HepG2 (cell line): ENCODE results near the gene LILRB2. TPM values are rescaled to one million over a fixed set of nuclear protein-coding genes. Genes with fewer than 3 reads are reported as not detected.

Experiments used
- CBX5 ChIP-seq: sonication (generic); formaldehyde crosslinking; IDR thresholded peaks from 2 replicates; pipeline ENCODE4 v1.4.0; 2020; ENCODE audit warnings: missing genetic modification reagents, borderline replicate concordance
- CSRNP1 ChIP-seq: sonication (generic); formaldehyde crosslinking; IDR thresholded peaks from 2 replicates; pipeline ENCODE4 v1.8.1; 2023; ENCODE audit warnings: mild to moderate bottlenecking, missing genetic modification reagents
- HDAC2 ChIP-seq: sonication (generic); formaldehyde crosslinking; IDR thresholded peaks from 2 replicates; pipeline ENCODE4 v1.4.0; 2020; ENCODE audit warnings: missing genetic modification reagents
- MIER2 ChIP-seq: IDR thresholded peaks from 2 replicates; pipeline ENCODE4 v1.6.1; 2016; ENCODE audit warnings: missing biosample characterization, missing genetic modification reagents
- PITX1 ChIP-seq: sonication (generic); formaldehyde crosslinking; IDR thresholded peaks from 2 replicates; pipeline ENCODE4 v1.5.1; 2020; ENCODE audit warnings: mild to moderate bottlenecking, missing genetic modification reagents
- RCOR2 ChIP-seq: IDR thresholded peaks from 2 replicates; pipeline ENCODE4 v1.6.1; 2016; ENCODE audit warnings: missing biosample characterization, missing genetic modification reagents
- REPIN1 ChIP-seq: sonication (generic); formaldehyde crosslinking; IDR thresholded peaks from 2 replicates; pipeline ENCODE4 v1.8.0; 2022; ENCODE audit warnings: missing genetic modification reagents, low read depth, mild to moderate bottlenecking, borderline replicate concordance
- RFX5 ChIP-seq: IDR thresholded peaks from 2 replicates; pipeline ENCODE4 v1.6.1; 2011; ENCODE audit warnings: low read depth, low read length, improper control_type of control experiment
- SRSF4 ChIP-seq: fragments of 200-400 bp; formaldehyde crosslinking; IDR thresholded peaks from one replicate; pipeline ENCODE4 v1.6.1; 2018; ENCODE audit warnings: mild to moderate bottlenecking, low read depth, low read length, moderate library complexity; ENCODE audit not compliant: poor library complexity, severe bottlenecking
- TP53 ChIP-seq: sonication (generic); formaldehyde crosslinking; conservative IDR thresholded peaks from 2 replicates; pipeline ENCODE4 v1.4.0; 2020; ENCODE audit warnings: missing genetic modification reagents
- ZBTB40 ChIP-seq, 2 experiments: fragments of 450-650 bp in 1 of 2; sonication (generic) in 1 of 2; formaldehyde crosslinking in 1 of 2; IDR thresholded peaks; 2 replicates each; pipeline versions ENCODE4 v1.6.1 to v1.8.0; 2016 to 2022; ENCODE audit warnings: antibody characterized with exemption in 1 of 2, mild to moderate bottlenecking in 1 of 2, missing genetic modification reagents in 1 of 2
- ZBTB8A ChIP-seq: sonication (generic); formaldehyde crosslinking; IDR thresholded peaks from 2 replicates; pipeline ENCODE4 v1.4.0; 2020; ENCODE audit warnings: mild to moderate bottlenecking, low read depth, missing genetic modification reagents, borderline replicate concordance
- ZC3H13 ChIP-seq: sonication (generic); formaldehyde crosslinking; IDR thresholded peaks from 2 replicates; pipeline ENCODE4 v1.8.1; 2023; ENCODE audit warnings: mild to moderate bottlenecking, missing genetic modification reagents, moderate library complexity
- ZKSCAN5 ChIP-seq: sonication (generic); formaldehyde crosslinking; IDR thresholded peaks from 2 replicates; pipeline ENCODE4 v1.5.1; 2020; ENCODE audit warnings: mild to moderate bottlenecking, missing genetic modification reagents
- ZMYM2 ChIP-seq: sonication (generic); formaldehyde crosslinking; IDR thresholded peaks from 2 replicates; pipeline ENCODE4 v1.8.0; 2022; ENCODE audit warnings: mild to moderate bottlenecking, missing genetic modification reagents
- ZNF367 ChIP-seq: sonication (generic); formaldehyde crosslinking; IDR thresholded peaks from 2 replicates; pipeline ENCODE4 v1.4.0; 2020; ENCODE audit warnings: missing genetic modification reagents, borderline replicate concordance
- ZNF629 ChIP-seq: sonication (generic); formaldehyde crosslinking; conservative IDR thresholded peaks from 2 replicates; pipeline ENCODE4 v1.5.0; 2020; ENCODE audit warnings: missing genetic modification reagents
- ZNF709 ChIP-seq: sonication (generic); formaldehyde crosslinking; IDR thresholded peaks from 2 replicates; pipeline ENCODE4 v1.5.0; 2020; ENCODE audit warnings: mild to moderate bottlenecking, missing genetic modification reagents
- ZNF749 ChIP-seq: sonication (generic); formaldehyde crosslinking; IDR thresholded peaks from 2 replicates; pipeline ENCODE4 v1.8.0; 2022; ENCODE audit warnings: mild to moderate bottlenecking, missing genetic modification reagents, moderate library complexity, borderline replicate concordance
- polyA plus RNA-seq, 8 experiments: library from polyadenylated mRNA; depleted of rRNA in 3 of 8; stranded (reverse) in 7 of 8; unstranded in 1 of 8; fragments of >200 nt; fragmentation: Illumina TruSeq in 4 of 8; extraction: Trizol in 4 of 8; gene quantifications; 2 replicates each; pipeline versions ENCODE4 v1.2.1 to v1.2.3, GENCODE V29; 2011 to 2016; ENCODE audit warnings: low read depth in 4 of 8, missing spikeins in 1 of 8, mixed read lengths in 1 of 8; ENCODE audit not compliant: insufficient read depth in 1 of 8
- total RNA-seq, 5 experiments: library from RNA; depleted of rRNA; stranded (reverse); fragments of >200 nt; fragmentation: Illumina TruSeq; extraction: Trizol; gene quantifications; 2 replicates each; pipeline ENCODE4 v1.2.3, GENCODE V29; 2016; ENCODE audit warnings: low read depth in 1 of 5

LILRB2 gene
- total and polyA plus RNA-seq, 2 of the 13 experiments (the other 11 are each of a cell fraction or from before 2014, with no cell fraction given) = not detected

GRCh38 chr19:54231077-54231931, 49.6 kb downstream of the LILRB2 start (continued):
- TF ChIP-seq CSRNP1 (CRISPR knock-in tag) (no peak), RCOR2 (no peak), TP53 (CRISPR knock-in tag) (no peak), ZMYM2 (CRISPR knock-in tag) (no peak), HDAC2 (CRISPR knock-in tag) (peak; percentile 52), MIER2 (peak; percentile 65; the same call in 1 of the 2 replicates), ZC3H13 (CRISPR knock-in tag) (0 out of 2 replicates have a peak, but pooled peaks have one; percentile 65), ZBTB8A (CRISPR knock-in tag) (no peak), CBX5 (CRISPR knock-in tag) (peak; percentile 77; the same call in 1 of the 2 replicates), PITX1 (peak; percentile 65; the same call in 1 of the 2 replicates), ZBTB40 (IDR thresholded peaks at IDR 0.05) (no peak), ZBTB40 (CRISPR knock-in tag; IDR thresholded peaks at IDR 0.05) (peak; percentile 55), REPIN1 (CRISPR knock-in tag) (peak; percentile 64; the same call in 1 of the 2 replicates), SRSF4 (no peak), ZNF709 (CRISPR knock-in tag) (no peak), ZKSCAN5 (no peak), ZNF367 (CRISPR knock-in tag) (no peak), RFX5 (no peak), ZNF629 (CRISPR knock-in tag) (no peak), ZNF749 (CRISPR knock-in tag) (no peak)
